Neural crest cell (in vitro differentiated cells): ENCODE data around the gene WDR70. TPM values are rescaled to one million over a fixed set of nuclear protein-coding genes. Genes with fewer than 3 reads are reported as not detected.

ENCODE experiments used
- DNase-seq: peaks from one replicate; pipeline ENCODE4 v3.0.0; 2021; ENCODE audit warnings: low read depth, mixed read lengths, low spot score
- H3K27ac Mint-ChIP-seq: one replicate; pipeline ENCODE4 v1.8.0; 2021; ENCODE audit warnings: mild to moderate bottlenecking, mixed read lengths; ENCODE audit not compliant: unreplicated experiment
- H3K27me3 Mint-ChIP-seq: 2 replicates; pipeline ENCODE4 v1.8.0; 2021; ENCODE audit warnings: low read depth, mild to moderate bottlenecking, mixed read lengths
- H3K36me3 Mint-ChIP-seq: 2 replicates; pipeline ENCODE4 v1.8.0; 2021; ENCODE audit warnings: low read depth, mild to moderate bottlenecking, mixed read lengths
- H3K4me1 Mint-ChIP-seq: 2 replicates; pipeline ENCODE4 v1.8.0; 2021; ENCODE audit warnings: mixed read lengths
- H3K4me3 Mint-ChIP-seq: one replicate; pipeline ENCODE4 v1.8.0; 2021; ENCODE audit warnings: mild to moderate bottlenecking, mixed read lengths
- H3K9me3 Mint-ChIP-seq: 2 replicates; pipeline ENCODE4 v1.8.0; 2021; ENCODE audit warnings: mixed read lengths
- CTCF ChIP-seq: fragments of 200-600 bp; sonication (generic); conservative IDR thresholded peaks from 2 replicates; pipeline ENCODE4 v1.5.0; 2021; ENCODE audit warnings: antibody characterized with exemption, mild to moderate bottlenecking
- total RNA-seq: library from RNA; stranded (reverse); gene quantifications from 2 replicates; pipeline ENCODE4 v1.2.1, GENCODE V29; 2021

WDR70 gene
- total RNA-seq, 1 donor from 2014 or later = 46.5 TPM

GRCh38 chr5:37539459-37539858 lies 160.3 kb downstream of the WDR70 start:
- no peak overlapping the region for H3K27ac Mint-ChIP-seq
- no peak for DNase-seq

GRCh38 chr5:37543216-37543615 lies 164.1 kb downstream of the WDR70 start:
- Mint-ChIP-seq H3K4me3 (no peak overlapping the region), H3K9me3 (no peaks in the 10 kb centered on the region), H3K36me3 (no peaks in the 10 kb centered on the region), H3K27me3 (no peaks in the 10 kb centered on the region), H3K4me1 (peaks cover 11% of the 10 kb centered on the region), H3K27ac (no peak overlapping the region)
- no peak for DNase-seq
- TF ChIP-seq CTCF = no peak

More at GRCh38 chr5:37539459-37539858, 160.3 kb downstream of the WDR70 start:
- H3K4me3 Mint-ChIP-seq = no peak overlapping the region
- no peaks in the 10 kb centered on the region for H3K36me3 Mint-ChIP-seq
- H3K4me1 Mint-ChIP-seq = peaks cover 11% of the 10 kb centered on the region
- TF ChIP-seq CTCF = no peak
- no peaks in the 10 kb centered on the region for H3K27me3 Mint-ChIP-seq
- no peaks in the 10 kb centered on the region for H3K9me3 Mint-ChIP-seq

- no peaks in the 10 kb centered on the region for H3K4me1 Mint-ChIP-seq
- H3K27me3 Mint-ChIP-seq = no peaks in the 10 kb centered on the region
- peaks cover 4% of the 10 kb centered on the region for H3K9me3 Mint-ChIP-seq
- TF ChIP-seq CTCF = no peak
- H3K4me3 Mint-ChIP-seq = no peak overlapping the region
- H3K27ac Mint-ChIP-seq = no peak overlapping the region
- peaks cover 6% of the 10 kb centered on the region for H3K36me3 Mint-ChIP-seq
- no peak for DNase-seq
These were observed 170.3 kb downstream of the WDR70 start for GRCh38 chr5:37549411-37549810.

GRCh38 chr5:37552161-37552560 lies 173.0 kb downstream of the WDR70 start:
- no peak for TF ChIP-seq CTCF
- Mint-ChIP-seq H3K9me3 (peaks cover 4% of the 10 kb centered on the region), H3K36me3 (peaks cover 6% of the 10 kb centered on the region), H3K4me1 (no peaks in the 10 kb centered on the region), H3K4me3 (no peak overlapping the region), H3K27ac (no peak overlapping the region), H3K27me3 (no peaks in the 10 kb centered on the region)
- no peak for DNase-seq

GRCh38 chr5:37552770-37553719 lies 173.9 kb downstream of the WDR70 start:
- no peak overlapping the region for H3K27ac Mint-ChIP-seq
- H3K27me3 Mint-ChIP-seq = no peaks in the 10 kb centered on the region
- H3K9me3 Mint-ChIP-seq = peaks cover 4% of the 10 kb centered on the region
- no peak for DNase-seq
- peaks cover 6% of the 10 kb centered on the region for H3K36me3 Mint-ChIP-seq
- H3K4me3 Mint-ChIP-seq = no peak overlapping the region
- no peak for TF ChIP-seq CTCF
- H3K4me1 Mint-ChIP-seq = no peaks in the 10 kb centered on the region
